ENCODE results near the gene FER1L5. TPM values are rescaled to one million over a fixed set of nuclear protein-coding genes. Genes with fewer than 3 reads are reported as not detected.

Gene FER1L5
- total and polyA plus RNA-seq, 2 donors (not counting 1 experiment from before 2014, with no cell fraction given), result not detected

DNA sequence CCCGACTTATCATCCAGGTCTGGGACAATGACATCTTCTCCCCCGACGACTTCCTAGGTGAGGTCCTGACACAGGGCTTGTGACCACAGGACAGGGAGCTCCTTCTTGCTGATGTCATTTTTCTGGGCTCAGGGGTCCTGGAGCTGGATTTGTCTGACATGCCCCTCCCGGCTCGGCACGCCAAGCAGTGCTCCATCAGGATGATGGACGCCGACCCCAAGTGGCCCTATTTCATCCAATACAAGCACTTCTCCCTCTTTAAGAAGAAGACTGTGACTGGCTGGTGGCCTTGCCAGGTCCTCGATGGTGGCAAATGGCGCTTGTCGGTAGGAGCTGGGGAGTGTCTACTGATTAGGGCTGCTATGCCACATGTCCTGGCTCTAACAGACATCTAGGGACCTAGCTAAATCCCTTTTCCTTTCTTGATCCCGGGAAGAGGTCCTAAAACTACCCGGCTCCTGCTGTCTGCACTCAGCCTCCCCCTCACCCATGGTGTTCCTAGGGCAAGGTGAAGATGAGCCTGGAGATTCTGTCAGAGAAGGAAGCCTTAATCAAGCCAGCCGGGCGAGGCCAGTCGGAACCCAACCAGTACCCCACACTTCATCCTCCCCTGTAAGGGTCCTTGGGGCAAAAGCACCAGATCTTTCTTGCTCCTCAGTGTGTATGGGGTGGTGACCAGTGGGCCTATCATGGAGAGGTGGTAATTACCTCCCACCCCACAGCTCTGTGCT is 60.6 kb downstream of the FER1L5 start:
- no peak overlapping the region for H3K27ac Mint-ChIP-seq
- POLR2A ChIA-PET, result no interaction called here
- ATAC-seq (ENCODE audit: low read depth) (no peak), DNase-seq (no peak)
- TF ChIP-seq, protein P1, sequence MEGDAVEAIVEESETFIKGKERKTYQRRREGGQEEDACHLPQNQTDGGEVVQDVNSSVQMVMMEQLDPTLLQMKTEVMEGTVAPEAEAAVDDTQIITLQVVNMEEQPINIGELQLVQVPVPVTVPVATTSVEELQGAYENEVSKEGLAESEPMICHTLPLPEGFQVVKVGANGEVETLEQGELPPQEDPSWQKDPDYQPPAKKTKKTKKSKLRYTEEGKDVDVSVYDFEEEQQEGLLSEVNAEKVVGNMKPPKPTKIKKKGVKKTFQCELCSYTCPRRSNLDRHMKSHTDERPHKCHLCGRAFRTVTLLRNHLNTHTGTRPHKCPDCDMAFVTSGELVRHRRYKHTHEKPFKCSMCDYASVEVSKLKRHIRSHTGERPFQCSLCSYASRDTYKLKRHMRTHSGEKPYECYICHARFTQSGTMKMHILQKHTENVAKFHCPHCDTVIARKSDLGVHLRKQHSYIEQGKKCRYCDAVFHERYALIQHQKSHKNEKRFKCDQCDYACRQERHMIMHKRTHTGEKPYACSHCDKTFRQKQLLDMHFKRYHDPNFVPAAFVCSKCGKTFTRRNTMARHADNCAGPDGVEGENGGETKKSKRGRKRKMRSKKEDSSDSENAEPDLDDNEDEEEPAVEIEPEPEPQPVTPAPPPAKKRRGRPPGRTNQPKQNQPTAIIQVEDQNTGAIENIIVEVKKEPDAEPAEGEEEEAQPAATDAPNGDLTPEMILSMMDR (IDR thresholded peaks at IDR 0.05), result no peak
- no peak for TF ChIP-seq EZH2 (IDR thresholded peaks at IDR 0.05; ENCODE audit: borderline replicate concordance, insufficient read depth, low read depth, low read length, poor library complexity, severe bottlenecking)
- H4K20me1 ChIP-seq (ENCODE audit: control insufficient read depth, insufficient read depth, low read length, poor library complexity, severe bottlenecking), result no peaks in the 10 kb centered on the region
- 97% methylated on average over 3 of the region's 16 CpGs for WGBS (ENCODE audit: insufficient coverage)
- H3K79me2 ChIP-seq (ENCODE audit: control insufficient read depth, insufficient read depth, low read length), result no peaks in the 10 kb centered on the region
- no peaks in the 10 kb centered on the region for H3K9me3 Mint-ChIP-seq (ENCODE audit: insufficient read depth)
- no peak overlapping the region for H2AFZ ChIP-seq (ENCODE audit: insufficient read depth, low read depth, low read length, poor library complexity, severe bottlenecking)
- CTCF ChIA-PET, result interaction anchor here (0.6 kb wide), 1 partner anchor 71 kb away, joined by 3 read pairs; no protein-coding TSS in a partner anchor
- intact Hi-C loops (cut with micrococcal nuclease), result no loop called here
- no peaks in the 10 kb centered on the region for H3K27me3 ChIP-seq (replicated peaks in 1 of 4; ENCODE audit: control extremely low read depth in 1 of 4, control insufficient read depth in 3 of 4, insufficient read depth in 4 of 4, low read length in 3 of 4)
- no peak overlapping the region for H3K4me3 ChIP-seq (ENCODE audit: control extremely low read depth in 1 of 5, extremely low read depth in 1 of 5, insufficient read depth in 1 of 5, low read depth in 2 of 5, low read length in 4 of 5)
- H3K9me3 ChIP-seq (ENCODE audit: control extremely low read depth in 1 of 3, control insufficient read depth in 2 of 3, insufficient read depth in 1 of 3, low read length in 2 of 3), result no peaks in the 10 kb centered on the region
- no peaks in the 10 kb centered on the region for H3K4me1 ChIP-seq (ENCODE audit: control insufficient read depth in 2 of 2, insufficient read depth in 2 of 2, low read length in 2 of 2)
- H3K27ac ChIP-seq (ENCODE audit: low read length in 2 of 2), result no peak overlapping the region
- H3K4me3 Mint-ChIP-seq, result no peak overlapping the region
- no peak overlapping the region for H3K9ac ChIP-seq (ENCODE audit: low read length)
- H3K36me3 ChIP-seq (replicated peaks in 1 of 2; ENCODE audit: control extremely low read depth in 1 of 2, control insufficient read depth in 1 of 2, extremely low read depth in 1 of 2, insufficient read depth in 2 of 2, low read length in 1 of 2), result peaks cover 9 to 31% of the 10 kb centered on the region in 2 experiments
- H3K4me1 Mint-ChIP-seq, result no peaks in the 10 kb centered on the region
- H3K27me3 Mint-ChIP-seq, result no peaks in the 10 kb centered on the region
- H3K4me2 ChIP-seq (replicated peaks; ENCODE audit: low read depth, low read length, poor library complexity, severe bottlenecking), result no peak overlapping the region

DNA sequence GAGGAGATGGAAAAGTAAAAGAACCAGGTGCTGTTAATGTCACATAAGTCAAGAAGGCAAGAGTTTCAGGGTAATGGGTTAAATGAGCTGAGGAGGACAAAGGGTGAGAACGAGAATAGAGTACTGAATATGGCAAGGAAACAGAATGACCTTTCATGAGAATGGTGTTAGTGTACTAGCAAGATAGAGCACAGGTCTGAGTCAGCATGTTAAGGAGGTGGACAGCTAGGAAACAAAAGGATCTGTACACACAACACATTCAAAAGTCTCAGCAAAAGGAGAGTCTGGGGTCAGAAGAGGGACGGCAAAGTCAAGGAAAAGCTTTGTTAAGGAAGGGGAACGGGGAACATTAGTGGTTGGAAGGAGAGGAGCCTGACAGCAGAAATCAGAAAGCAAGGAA is 68.4 kb downstream of the FER1L5 start:
- Histone ChIP-seq H2AFZ (ENCODE audit: insufficient read depth, low read depth, low read length, poor library complexity, severe bottlenecking) (no peak overlapping the region), H4K20me1 (ENCODE audit: control insufficient read depth, insufficient read depth, low read length, poor library complexity, severe bottlenecking) (no peaks in the 10 kb centered on the region), H3K4me2 (replicated peaks; ENCODE audit: low read depth, low read length, poor library complexity, severe bottlenecking) (no peak overlapping the region), H3K4me3 (ENCODE audit: control extremely low read depth in 1 of 5, extremely low read depth in 1 of 5, insufficient read depth in 1 of 5, low read depth in 2 of 5, low read length in 4 of 5) (no peak overlapping the region), H3K9me3 (ENCODE audit: control extremely low read depth in 1 of 3, control insufficient read depth in 2 of 3, insufficient read depth in 1 of 3, low read length in 2 of 3) (no peaks in the 10 kb centered on the region), H3K27ac (ENCODE audit: low read length in 2 of 2) (no peak overlapping the region), H3K4me1 (ENCODE audit: control insufficient read depth in 2 of 2, insufficient read depth in 2 of 2, low read length in 2 of 2) (no peaks in the 10 kb centered on the region), H3K36me3 (replicated peaks in 1 of 2; ENCODE audit: control extremely low read depth in 1 of 2, control insufficient read depth in 1 of 2, extremely low read depth in 1 of 2, insufficient read depth in 2 of 2, low read length in 1 of 2) (peaks cover 22 to 60% of the 10 kb centered on the region in 2 experiments), H3K79me2 (ENCODE audit: control insufficient read depth, insufficient read depth, low read length) (no peaks in the 10 kb centered on the region), H3K9ac (ENCODE audit: low read length) (no peak overlapping the region), H3K27me3 (replicated peaks in 1 of 4; ENCODE audit: control extremely low read depth in 1 of 4, control insufficient read depth in 3 of 4, insufficient read depth in 4 of 4, low read length in 3 of 4) (no peaks in the 10 kb centered on the region)
- Mint-ChIP-seq H3K4me1 (no peaks in the 10 kb centered on the region), H3K27me3 (no peaks in the 10 kb centered on the region), H3K9me3 (ENCODE audit: insufficient read depth) (no peaks in the 10 kb centered on the region), H3K27ac (no peak overlapping the region), H3K4me3 (no peak overlapping the region)
- intact Hi-C loops (cut with micrococcal nuclease), result no loop called here
- POLR2A ChIA-PET, result no interaction called here
- DNase-seq (no peak), ATAC-seq (ENCODE audit: low read depth) (no peak)
- WGBS (ENCODE audit: insufficient coverage), result 100% methylated on average over 1 of the region's 3 CpGs
- no peak for TF ChIP-seq EZH2 (IDR thresholded peaks at IDR 0.05; ENCODE audit: borderline replicate concordance, insufficient read depth, low read depth, low read length, poor library complexity, severe bottlenecking)
- TF ChIP-seq, protein P1 (IDR thresholded peaks at IDR 0.05), result no peak
- CTCF ChIA-PET, result no interaction called here
